WTC11 (cell line): ENCODE measurements around the gene CBX6. TPM values are rescaled to one million over a fixed set of nuclear protein-coding genes. Genes with fewer than 3 reads are reported as not detected.

ENCODE experiments used
- AFF4 ChIP-seq: sonication (generic); formaldehyde crosslinking; IDR thresholded peaks from 2 replicates; pipeline ENCODE4 v1.8.1; 2023; ENCODE audit warnings: mild to moderate bottlenecking, missing genetic modification reagents, borderline replicate concordance
- ATF1 ChIP-seq: sonication (generic); formaldehyde crosslinking; IDR thresholded peaks from 2 replicates; pipeline ENCODE4 v1.8.1; 2023; ENCODE audit warnings: mild to moderate bottlenecking, moderate library complexity, missing genetic modification reagents
- ATF2 ChIP-seq: sonication (generic); formaldehyde crosslinking; IDR thresholded peaks from 2 replicates; pipeline ENCODE4 v1.8.1; 2022; ENCODE audit warnings: low read depth, missing genetic modification reagents, borderline replicate concordance
- CDX4 ChIP-seq: fragments of 250-450 bp; sonication (Bioruptor Pico); IDR thresholded peaks from 2 replicates; pipeline ENCODE4 v1.9.0; 2021; ENCODE audit warnings: moderate library complexity, mild to moderate bottlenecking, inconsistent platforms, borderline replicate concordance
- E2F4 ChIP-seq: sonication (generic); formaldehyde crosslinking; IDR thresholded peaks from 2 replicates; pipeline ENCODE4 v1.8.1; 2022; ENCODE audit warnings: low read depth, mild to moderate bottlenecking, moderate library complexity, missing genetic modification reagents, borderline replicate concordance
- FOXJ3 ChIP-seq: sonication (generic); formaldehyde crosslinking; IDR thresholded peaks from 2 replicates; pipeline ENCODE4 v1.9.0; 2021; ENCODE audit warnings: missing genetic modification reagents, mild to moderate bottlenecking, borderline replicate concordance
- FOXP4 ChIP-seq: sonication (generic); formaldehyde crosslinking; IDR thresholded peaks from 2 replicates; pipeline ENCODE4 v1.8.0; 2022; ENCODE audit warnings: mild to moderate bottlenecking, missing genetic modification reagents
- JAZF1 ChIP-seq: fragments of 250-450 bp; sonication (Bioruptor Pico); IDR thresholded peaks from 2 replicates; pipeline ENCODE4 v1.9.0; 2021; ENCODE audit warnings: moderate library complexity, mild to moderate bottlenecking, inconsistent platforms
- PRDM15 ChIP-seq: sonication (generic); formaldehyde crosslinking; IDR thresholded peaks from 2 replicates; pipeline ENCODE4 v1.8.0; 2022; ENCODE audit warnings: missing genetic modification reagents
- SOX15 ChIP-seq: fragments of 250-450 bp; sonication (Bioruptor Pico); IDR thresholded peaks from 2 replicates; pipeline ENCODE4 v1.9.0; 2021; ENCODE audit warnings: mild to moderate bottlenecking
- TEAD4 ChIP-seq: sonication (generic); formaldehyde crosslinking; IDR thresholded peaks from 2 replicates; pipeline ENCODE4 v1.8.0; 2022; ENCODE audit warnings: mild to moderate bottlenecking, missing genetic modification reagents
- ZBTB43 ChIP-seq: sonication (generic); formaldehyde crosslinking; IDR thresholded peaks from 2 replicates; pipeline ENCODE4 v1.8.1; 2023; ENCODE audit warnings: mild to moderate bottlenecking, missing genetic modification reagents
- ZNF512 ChIP-seq: sonication (generic); formaldehyde crosslinking; IDR thresholded peaks from 2 replicates; pipeline ENCODE4 v1.8.1; 2022; ENCODE audit warnings: missing genetic modification reagents, borderline replicate concordance
- ZSCAN18 ChIP-seq: fragments of 250-450 bp; sonication (Bioruptor Pico); IDR thresholded peaks from 2 replicates; pipeline ENCODE4 v2.1.2; 2022; ENCODE audit warnings: mild to moderate bottlenecking, moderate library complexity
- total RNA-seq: library from RNA; stranded (reverse); gene quantifications from 3 replicates; pipeline ENCODE4 v1.2.3, GENCODE V29; 2021

CBX6 gene
- total RNA-seq, 1 experiment from 2014 or later: 27.0 TPM

- TF ChIP-seq AFF4 (CRISPR knock-in tag) (no peak), FOXP4 (CRISPR knock-in tag) (no peak), JAZF1 (CRISPR knock-in tag) (no peak), CDX4 (CRISPR knock-in tag) (no peak), ZSCAN18 (no peak), ZNF512 (CRISPR knock-in tag) (no peak), E2F4 (CRISPR knock-in tag) (no peak), FOXJ3 (CRISPR knock-in tag) (no peak), ZBTB43 (CRISPR knock-in tag) (no peak), SOX15 (CRISPR knock-in tag) (no peak), PRDM15 (CRISPR knock-in tag) (no peak), TEAD4 (CRISPR knock-in tag) (no peak), ATF1 (CRISPR knock-in tag) (no peak), ATF2 (no peak)
Observed at GRCh38 chr22:38819387-38819940, 52.6 kb downstream of the CBX6 start (continued).
